Neural cell (in vitro differentiated cells): ENCODE results near the gene NT5DC3. TPM values are rescaled to one million over a fixed set of nuclear protein-coding genes. Genes with fewer than 3 reads are reported as not detected.

Experiments used
- H2AFZ ChIP-seq: fragments of 200-600, 300-800 bp; sonication (generic), shearing (Covaris generic); 2 replicates; pipeline ENCODE4 v1.6.0; 2014; ENCODE audit warnings: low read depth, mild to moderate bottlenecking, antibody characterized with exemption, low read length, moderate library complexity
- H3F3A ChIP-seq: fragments of 200-600 bp; shearing (Covaris generic); 2 replicates; pipeline ENCODE4 v1.6.1; 2016; ENCODE audit warnings: mild to moderate bottlenecking, moderate library complexity, mixed read lengths, antibody characterized with exemption, low read length; ENCODE audit not compliant: insufficient read depth, poor library complexity, severe bottlenecking
- H3K27ac ChIP-seq: fragments of 200-600, 300-800 bp; sonication (generic), shearing (Covaris generic); 2 replicates; pipeline ENCODE4 v1.5.1; 2014; ENCODE audit warnings: mild to moderate bottlenecking, low read length, moderate library complexity
- H3K27me3 ChIP-seq: fragments of 300-800, 200-600 bp; sonication (generic), shearing (Covaris generic); 2 replicates; pipeline ENCODE4 v1.6.0; 2014; ENCODE audit warnings: mild to moderate bottlenecking, low read depth, low read length, moderate library complexity; ENCODE audit not compliant: insufficient read depth
- H3K36me3 ChIP-seq: fragments of 300-800, 200-600 bp; sonication (generic), shearing (Covaris generic); 2 replicates; pipeline ENCODE4 v1.5.1; 2014; ENCODE audit warnings: mild to moderate bottlenecking, antibody characterized with exemption, low read length, moderate library complexity; ENCODE audit not compliant: insufficient read depth
- H3K4me2 ChIP-seq: fragments of 300-800, 200-600 bp; sonication (generic), shearing (Covaris generic); 2 replicates; pipeline ENCODE4 v1.6.0; 2014; ENCODE audit warnings: mild to moderate bottlenecking, low read length
- H3K4me3 ChIP-seq: fragments of 300-800, 200-600 bp; sonication (generic), shearing (Covaris generic); 2 replicates; pipeline ENCODE4 v1.5.1; 2014; ENCODE audit warnings: mild to moderate bottlenecking, low read length, moderate library complexity
- H3K79me2 ChIP-seq: fragments of 200-600 bp; shearing (Covaris generic); replicated peaks from 2 replicates; pipeline ENCODE4 v1.6.0; 2014; ENCODE audit warnings: mild to moderate bottlenecking, low read length, moderate library complexity; ENCODE audit not compliant: insufficient read depth
- H3K9ac ChIP-seq: fragments of 300-800, 200-600 bp; sonication (generic), shearing (Covaris generic); 2 replicates; pipeline ENCODE4 v1.6.1; 2016; ENCODE audit warnings: mild to moderate bottlenecking, low read length, mixed read lengths
- H3K9me2 ChIP-seq: fragments of 200-600 bp; shearing (Covaris generic); 2 replicates; pipeline ENCODE4 v1.6.1; 2016; ENCODE audit warnings: mild to moderate bottlenecking, low read length, mixed read lengths; ENCODE audit not compliant: insufficient read depth
- H3K9me3 ChIP-seq: fragments of 200-600, 300-800 bp; sonication (generic), shearing (Covaris generic); 2 replicates; pipeline ENCODE4 v1.6.1; 2016; ENCODE audit warnings: mild to moderate bottlenecking, mixed run types, low read length, moderate library complexity, mixed read lengths
- H4K20me1 ChIP-seq: fragments of 200-600 bp; shearing (Covaris generic); 2 replicates; pipeline ENCODE4 v1.6.1; 2016; ENCODE audit warnings: mild to moderate bottlenecking, mixed run types; ENCODE audit not compliant: insufficient read depth
- CTCF ChIP-seq: fragments of 450-650 bp; IDR thresholded peaks from 2 replicates; pipeline ENCODE4 v1.5.1; 2014; ENCODE audit warnings: antibody characterized with exemption, mild to moderate bottlenecking, moderate library complexity; ENCODE audit not compliant: poor library complexity, severe bottlenecking
- EP300 ChIP-seq: fragments of 450-650 bp; conservative IDR thresholded peaks from 2 replicates; pipeline ENCODE4 v1.6.1; 2014; ENCODE audit warnings: antibody characterized with exemption, mild to moderate bottlenecking, moderate library complexity; ENCODE audit not compliant: poor library complexity, severe bottlenecking
- EZH2 ChIP-seq: fragments of 200-600, 300-800 bp; shearing (Covaris generic), sonication (generic); IDR thresholded peaks from 2 replicates; pipeline ENCODE4 v1.6.1; 2014; ENCODE audit warnings: antibody characterized with exemption, low read length, borderline replicate concordance, mild to moderate bottlenecking; ENCODE audit not compliant: insufficient read depth, poor library complexity, severe bottlenecking
- MXI1 ChIP-seq: fragments of 450-650 bp; conservative IDR thresholded peaks from 2 replicates; pipeline ENCODE4 v1.6.1; 2014; ENCODE audit warnings: antibody characterized with exemption, mild to moderate bottlenecking; ENCODE audit not compliant: poor library complexity, severe bottlenecking
- POLR2AphosphoS5 ChIP-seq: IDR thresholded peaks from 2 replicates; pipeline ENCODE4 v1.6.1; 2012
- RAD21 ChIP-seq: fragments of 450-650 bp; conservative IDR thresholded peaks from 2 replicates; pipeline ENCODE4 v1.6.1; 2014; ENCODE audit warnings: antibody characterized with exemption, mild to moderate bottlenecking, moderate library complexity
- REST ChIP-seq: IDR thresholded peaks from 2 replicates; pipeline ENCODE4 v1.6.1; 2012; ENCODE audit warnings: borderline replicate concordance
- SMC3 ChIP-seq: fragments of 450-650 bp; conservative IDR thresholded peaks from 2 replicates; pipeline ENCODE4 v1.6.1; 2014; ENCODE audit warnings: antibody characterized with exemption, mild to moderate bottlenecking, moderate library complexity; ENCODE audit not compliant: poor library complexity
- TAF1 ChIP-seq: IDR thresholded peaks from 2 replicates; pipeline ENCODE4 v1.6.1; 2012; ENCODE audit warnings: low read depth
- polyA plus RNA-seq: library from polyadenylated mRNA; depleted of rRNA; stranded (reverse); fragments of >200 nt; gene quantifications from 2 replicates; pipeline ENCODE4 v1.2.3, GENCODE V29; 2014

The NT5DC3 gene
- polyA plus RNA-seq, 1 donor from 2014 or later: 4.0 TPM

- TF ChIP-seq POLR2AphosphoS5 (no peak), TAF1 (no peak), CTCF (no peak), RAD21 (no peak), EP300 (no peak), MXI1 (no peak), REST (no peak)
- no peak overlapping the region for H3K9ac ChIP-seq
- no peaks in the 10 kb centered on the region for H3F3A ChIP-seq
- H3K27me3 ChIP-seq: no peaks in the 10 kb centered on the region
- no peak overlapping the region for H3K27ac ChIP-seq
- H3K4me3 ChIP-seq: no peak overlapping the region
- H3K9me3 ChIP-seq: no peaks in the 10 kb centered on the region
- H4K20me1 ChIP-seq: no peaks in the 10 kb centered on the region
- no peaks in the 10 kb centered on the region for H3K36me3 ChIP-seq
- no peak overlapping the region for H2AFZ ChIP-seq
- no peak overlapping the region for H3K4me2 ChIP-seq
- no peaks in the 10 kb centered on the region for H3K9me2 ChIP-seq
- no peaks in the 10 kb centered on the region for H3K79me2 ChIP-seq
Observed at GRCh38 chr12:103858953-103859601, 18.0 kb upstream of the NT5DC3 start.

- H3K9me3 ChIP-seq: no peaks in the 10 kb centered on the region
- no peaks in the 10 kb centered on the region for H4K20me1 ChIP-seq
- no peak overlapping the region for H3K4me2 ChIP-seq
- no peaks in the 10 kb centered on the region for H3F3A ChIP-seq
- H3K36me3 ChIP-seq: no peaks in the 10 kb centered on the region
- no peak for TF ChIP-seq RAD21
- TF ChIP-seq EZH2: no peak
- no peak for TF ChIP-seq EP300
- no peak for TF ChIP-seq SMC3
- TF ChIP-seq MXI1: no peak
- TF ChIP-seq POLR2AphosphoS5: no peak
- TF ChIP-seq REST: no peak
- TF ChIP-seq CTCF: no peak
- TF ChIP-seq TAF1: no peak
- H3K4me3 ChIP-seq: no peak overlapping the region
- H2AFZ ChIP-seq: no peak overlapping the region
- no peaks in the 10 kb centered on the region for H3K27me3 ChIP-seq
- no peaks in the 10 kb centered on the region for H3K9me2 ChIP-seq
- no peak overlapping the region for H3K27ac ChIP-seq
- H3K79me2 ChIP-seq: no peaks in the 10 kb centered on the region
- no peak overlapping the region for H3K9ac ChIP-seq
Observed at GRCh38 chr12:103858335-103858734, 17.3 kb upstream of the NT5DC3 start.
